ENCODE data around the gene CNTNAP2. TPM values are rescaled to one million over a fixed set of nuclear protein-coding genes. Genes with fewer than 3 reads are reported as not detected.

Gene CNTNAP2
- total RNA-seq, 1 donor from 2014 or later: 0.27 TPM

DNA sequence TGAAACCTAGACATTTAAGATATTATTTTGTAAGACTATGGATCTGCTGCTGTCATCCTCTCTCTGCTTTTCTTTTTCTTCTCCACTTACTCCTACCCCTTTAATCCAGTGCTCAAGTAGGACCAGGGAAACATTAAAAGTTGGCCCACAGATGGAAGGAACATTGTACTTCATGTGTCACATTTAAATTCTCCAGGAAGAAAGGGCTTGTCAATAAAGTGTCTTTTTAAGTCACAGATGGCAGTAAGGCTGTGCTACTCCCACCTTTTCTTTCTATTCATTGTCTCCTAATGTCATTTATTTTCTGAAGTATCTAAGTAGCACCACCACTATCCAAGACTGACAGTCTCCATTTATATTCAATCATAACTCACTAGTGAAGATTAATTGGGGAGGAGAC lies 1736.2 kb downstream of the CNTNAP2 start:
- TF ChIP-seq, protein P1, sequence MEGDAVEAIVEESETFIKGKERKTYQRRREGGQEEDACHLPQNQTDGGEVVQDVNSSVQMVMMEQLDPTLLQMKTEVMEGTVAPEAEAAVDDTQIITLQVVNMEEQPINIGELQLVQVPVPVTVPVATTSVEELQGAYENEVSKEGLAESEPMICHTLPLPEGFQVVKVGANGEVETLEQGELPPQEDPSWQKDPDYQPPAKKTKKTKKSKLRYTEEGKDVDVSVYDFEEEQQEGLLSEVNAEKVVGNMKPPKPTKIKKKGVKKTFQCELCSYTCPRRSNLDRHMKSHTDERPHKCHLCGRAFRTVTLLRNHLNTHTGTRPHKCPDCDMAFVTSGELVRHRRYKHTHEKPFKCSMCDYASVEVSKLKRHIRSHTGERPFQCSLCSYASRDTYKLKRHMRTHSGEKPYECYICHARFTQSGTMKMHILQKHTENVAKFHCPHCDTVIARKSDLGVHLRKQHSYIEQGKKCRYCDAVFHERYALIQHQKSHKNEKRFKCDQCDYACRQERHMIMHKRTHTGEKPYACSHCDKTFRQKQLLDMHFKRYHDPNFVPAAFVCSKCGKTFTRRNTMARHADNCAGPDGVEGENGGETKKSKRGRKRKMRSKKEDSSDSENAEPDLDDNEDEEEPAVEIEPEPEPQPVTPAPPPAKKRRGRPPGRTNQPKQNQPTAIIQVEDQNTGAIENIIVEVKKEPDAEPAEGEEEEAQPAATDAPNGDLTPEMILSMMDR (IDR thresholded peaks at IDR 0.05): no peak
- DNase-seq (ENCODE audit: low spot score): no peak
- no peaks in the 10 kb centered on the region for H3K36me3 Mint-ChIP-seq (ENCODE audit: low read depth)
- no peaks in the 10 kb centered on the region for H3K4me1 Mint-ChIP-seq (ENCODE audit: low read depth)
- peaks cover 1% of the 10 kb centered on the region for H3K27me3 Mint-ChIP-seq (ENCODE audit: low read depth)
- no peak overlapping the region for H3K27ac Mint-ChIP-seq (ENCODE audit: unreplicated experiment)
- no peaks in the 10 kb centered on the region for H3K9me3 Mint-ChIP-seq (ENCODE audit: low read depth)
- H3K4me3 Mint-ChIP-seq (ENCODE audit: unreplicated experiment): no peak overlapping the region

DNA sequence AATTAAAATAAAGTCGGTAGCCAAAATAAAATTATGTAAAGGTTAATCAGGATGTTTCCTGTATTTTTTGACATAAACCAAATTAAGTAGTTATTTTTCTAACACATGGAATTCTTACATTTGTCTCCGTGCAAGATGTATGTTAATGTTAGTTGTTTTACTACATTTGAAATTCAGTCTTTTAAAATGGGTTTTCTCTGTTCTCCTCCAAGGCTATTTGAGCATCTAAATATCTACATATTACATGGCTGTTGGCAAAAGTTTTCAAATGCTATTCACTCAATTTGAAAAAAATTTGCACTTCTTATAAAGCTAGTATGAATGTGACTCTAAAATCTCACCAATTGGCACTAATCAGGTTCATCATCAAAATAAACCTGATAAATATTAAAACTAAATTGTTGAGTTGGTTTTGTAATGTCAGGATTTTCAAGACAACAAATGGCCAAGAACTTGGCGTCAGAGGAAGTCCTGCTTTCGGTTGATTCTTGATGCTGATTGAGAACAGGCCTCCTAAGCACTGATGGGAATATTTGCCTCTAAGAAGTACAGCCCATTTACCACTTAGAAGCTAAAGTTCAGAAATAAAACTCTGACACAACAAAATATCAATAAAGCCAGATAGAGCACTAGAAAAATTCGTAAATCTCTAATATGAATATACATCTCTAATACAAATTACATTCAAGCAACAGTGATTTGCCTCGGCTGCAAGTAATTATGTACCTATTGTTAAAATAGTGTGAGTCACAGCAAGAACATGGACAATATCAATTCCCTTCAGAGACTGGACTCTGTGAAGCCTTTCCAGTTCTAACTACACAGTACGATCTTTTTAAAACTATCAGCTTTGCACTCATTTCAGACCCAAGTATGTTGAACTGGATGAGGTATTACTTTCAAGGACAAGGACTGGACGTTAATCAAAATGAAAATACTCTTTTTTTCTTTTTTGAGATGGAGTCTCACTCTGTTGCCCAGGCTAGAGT lies 1740.8 kb downstream of the CNTNAP2 start:
- no peak for DNase-seq (ENCODE audit: low spot score)
- Mint-ChIP-seq H3K36me3 (ENCODE audit: low read depth) (no peaks in the 10 kb centered on the region), H3K27ac (ENCODE audit: unreplicated experiment) (no peak overlapping the region), H3K4me1 (ENCODE audit: low read depth) (no peaks in the 10 kb centered on the region), H3K4me3 (ENCODE audit: unreplicated experiment) (no peak overlapping the region), H3K9me3 (ENCODE audit: low read depth) (peaks cover 2% of the 10 kb centered on the region), H3K27me3 (ENCODE audit: low read depth) (peaks cover 1% of the 10 kb centered on the region)
- TF ChIP-seq, protein P1 (IDR thresholded peaks at IDR 0.05): no peak

DNA sequence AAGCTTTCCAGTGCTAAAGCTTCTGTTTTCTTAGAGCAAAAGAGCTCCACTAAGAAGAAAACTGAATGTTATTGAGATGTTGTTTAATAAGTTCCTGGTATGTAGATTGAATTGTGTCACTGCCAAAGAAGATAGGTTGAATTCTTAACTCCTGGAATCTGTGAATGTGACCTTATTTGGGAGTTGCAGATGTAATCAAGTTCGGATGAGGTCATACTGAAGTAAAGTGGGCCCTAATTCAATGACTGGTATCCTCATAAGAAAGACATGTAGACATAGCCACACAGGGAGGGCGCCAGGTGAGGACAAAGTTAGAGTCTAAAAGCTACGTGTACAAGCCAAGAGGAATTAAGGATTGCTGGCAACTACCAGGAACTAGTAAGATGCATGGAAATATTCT lies 1741.8 kb downstream of the CNTNAP2 start:
- Mint-ChIP-seq H3K4me3 (ENCODE audit: unreplicated experiment) (no peak overlapping the region), H3K27ac (ENCODE audit: unreplicated experiment) (no peak overlapping the region), H3K36me3 (ENCODE audit: low read depth) (no peaks in the 10 kb centered on the region), H3K4me1 (ENCODE audit: low read depth) (no peaks in the 10 kb centered on the region), H3K27me3 (ENCODE audit: low read depth) (no peaks in the 10 kb centered on the region), H3K9me3 (ENCODE audit: low read depth) (peaks cover 5% of the 10 kb centered on the region)
- TF ChIP-seq, protein P1 (IDR thresholded peaks at IDR 0.05): no peak
- no peak for DNase-seq (ENCODE audit: low spot score)

DNA sequence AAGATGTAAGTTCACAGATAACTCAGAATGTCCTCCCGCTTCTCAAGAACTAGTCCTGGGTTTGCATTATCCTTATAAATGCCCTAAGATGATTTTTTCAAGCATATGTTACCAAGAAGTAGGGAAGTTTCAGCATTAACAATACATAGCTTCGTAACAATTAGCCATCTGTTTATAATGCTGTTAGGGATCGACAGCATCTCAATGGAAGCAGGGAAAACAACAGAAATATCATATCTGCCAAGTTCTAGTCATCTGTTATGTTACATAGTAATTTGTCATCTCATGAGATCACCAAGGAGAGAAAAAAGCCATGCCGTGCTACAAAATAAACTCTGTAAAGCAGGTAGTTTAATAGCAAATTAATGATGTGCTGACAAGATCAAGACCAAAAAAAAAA lies 1742.4 kb downstream of the CNTNAP2 start:
- Mint-ChIP-seq H3K9me3 (ENCODE audit: low read depth) (peaks cover 5% of the 10 kb centered on the region), H3K36me3 (ENCODE audit: low read depth) (no peaks in the 10 kb centered on the region), H3K4me1 (ENCODE audit: low read depth) (no peaks in the 10 kb centered on the region), H3K27ac (ENCODE audit: unreplicated experiment) (no peak overlapping the region), H3K4me3 (ENCODE audit: unreplicated experiment) (no peak overlapping the region), H3K27me3 (ENCODE audit: low read depth) (no peaks in the 10 kb centered on the region)
- DNase-seq (ENCODE audit: low spot score): no peak
- TF ChIP-seq, protein P1 (IDR thresholded peaks at IDR 0.05): no peak

DNA sequence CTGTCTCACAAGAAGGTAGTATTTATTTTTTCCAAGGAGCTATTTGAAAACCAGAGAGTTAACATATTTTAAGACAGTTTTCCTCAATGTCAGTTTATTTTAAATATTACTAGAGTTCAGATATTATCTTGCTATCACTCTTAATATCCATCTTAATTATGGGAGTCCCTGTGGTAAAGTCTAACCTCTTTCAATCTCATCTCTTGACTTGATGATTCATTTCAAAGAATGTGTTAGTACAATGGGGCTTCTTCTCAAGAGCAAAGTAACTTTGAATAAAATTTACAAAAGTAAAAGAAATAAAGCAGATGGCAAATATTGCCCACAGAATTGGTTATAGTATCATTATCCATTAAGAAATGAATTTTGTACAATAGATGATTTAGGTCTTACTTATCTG lies 1742.9 kb downstream of the CNTNAP2 start:
- Mint-ChIP-seq H3K4me3 (ENCODE audit: unreplicated experiment) (no peak overlapping the region), H3K4me1 (ENCODE audit: low read depth) (no peaks in the 10 kb centered on the region), H3K27me3 (ENCODE audit: low read depth) (no peaks in the 10 kb centered on the region), H3K36me3 (ENCODE audit: low read depth) (peaks cover under 1% of the 10 kb centered on the region), H3K27ac (ENCODE audit: unreplicated experiment) (no peak overlapping the region), H3K9me3 (ENCODE audit: low read depth) (peaks cover 6% of the 10 kb centered on the region)
- no peak for DNase-seq (ENCODE audit: low spot score)
- TF ChIP-seq, protein P1 (IDR thresholded peaks at IDR 0.05): no peak
